Type B pancreatic cell (in vitro differentiated cells): ENCODE measurements around the gene MAP3K1. TPM values are rescaled to one million over a fixed set of nuclear protein-coding genes. Genes with fewer than 3 reads are reported as not detected.

ENCODE experiments used
- DNase-seq: peaks from one replicate; pipeline ENCODE4 v3.0.0; 2021; ENCODE audit warnings: mixed read lengths; ENCODE audit not compliant: unreplicated experiment; ENCODE audit errors: extremely low spot score
- H3K27ac Mint-ChIP-seq: 2 replicates; pipeline ENCODE4 v1.8.0; 2021; ENCODE audit warnings: mild to moderate bottlenecking, mixed read lengths
- H3K27me3 Mint-ChIP-seq: 2 replicates; pipeline ENCODE4 v1.8.0; 2021; ENCODE audit warnings: mixed read lengths
- H3K36me3 Mint-ChIP-seq: 2 replicates; pipeline ENCODE4 v1.8.0; 2021; ENCODE audit warnings: mixed read lengths
- H3K4me1 Mint-ChIP-seq: one replicate; pipeline ENCODE4 v1.8.0; 2021; ENCODE audit warnings: mixed read lengths; ENCODE audit not compliant: unreplicated experiment
- H3K4me3 Mint-ChIP-seq: 2 replicates; pipeline ENCODE4 v1.8.0; 2021; ENCODE audit warnings: mild to moderate bottlenecking, mixed read lengths
- H3K9me3 Mint-ChIP-seq: 2 replicates; pipeline ENCODE4 v1.8.0; 2021; ENCODE audit warnings: mixed read lengths
- total RNA-seq: library from RNA; stranded (reverse); gene quantifications from 2 replicates; pipeline ENCODE4 v1.2.1, GENCODE V29; 2021; ENCODE audit warnings: low replicate concordance
- TF ChIP-seq, protein P1 (sequence below): fragments of 200-600 bp; sonication (generic); conservative IDR thresholded peaks from 2 replicates; pipeline ENCODE4 v1.5.0; 2021; ENCODE audit warnings: antibody characterized with exemption, mild to moderate bottlenecking

The MAP3K1 gene
- total RNA-seq, 1 donor from 2014 or later: 48.4 TPM

DNA sequence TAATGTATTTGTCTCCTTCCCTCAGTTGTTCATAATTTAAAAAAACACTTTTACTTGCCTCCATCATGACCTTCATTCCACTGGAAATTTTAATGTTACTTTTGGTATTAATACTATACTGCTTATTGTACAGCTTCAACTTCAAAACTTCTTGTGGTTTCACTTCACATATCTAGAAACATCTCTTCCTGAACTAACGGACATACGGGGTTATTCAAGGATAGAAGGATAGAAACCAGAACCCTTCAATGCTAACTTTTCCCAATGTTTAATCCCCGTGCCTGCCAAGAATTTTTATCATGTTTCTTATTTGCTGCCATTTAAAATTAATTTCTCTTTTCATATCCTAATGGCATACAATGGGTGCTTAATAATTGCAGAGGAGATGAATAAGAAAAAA is 57.7 kb downstream of the MAP3K1 start:
- Mint-ChIP-seq H3K27me3 (no peaks in the 10 kb centered on the region), H3K4me3 (no peak overlapping the region), H3K4me1 (no peaks in the 10 kb centered on the region), H3K9me3 (no peaks in the 10 kb centered on the region), H3K36me3 (peaks cover 51% of the 10 kb centered on the region), H3K27ac (no peak overlapping the region)
- TF ChIP-seq, protein P1, sequence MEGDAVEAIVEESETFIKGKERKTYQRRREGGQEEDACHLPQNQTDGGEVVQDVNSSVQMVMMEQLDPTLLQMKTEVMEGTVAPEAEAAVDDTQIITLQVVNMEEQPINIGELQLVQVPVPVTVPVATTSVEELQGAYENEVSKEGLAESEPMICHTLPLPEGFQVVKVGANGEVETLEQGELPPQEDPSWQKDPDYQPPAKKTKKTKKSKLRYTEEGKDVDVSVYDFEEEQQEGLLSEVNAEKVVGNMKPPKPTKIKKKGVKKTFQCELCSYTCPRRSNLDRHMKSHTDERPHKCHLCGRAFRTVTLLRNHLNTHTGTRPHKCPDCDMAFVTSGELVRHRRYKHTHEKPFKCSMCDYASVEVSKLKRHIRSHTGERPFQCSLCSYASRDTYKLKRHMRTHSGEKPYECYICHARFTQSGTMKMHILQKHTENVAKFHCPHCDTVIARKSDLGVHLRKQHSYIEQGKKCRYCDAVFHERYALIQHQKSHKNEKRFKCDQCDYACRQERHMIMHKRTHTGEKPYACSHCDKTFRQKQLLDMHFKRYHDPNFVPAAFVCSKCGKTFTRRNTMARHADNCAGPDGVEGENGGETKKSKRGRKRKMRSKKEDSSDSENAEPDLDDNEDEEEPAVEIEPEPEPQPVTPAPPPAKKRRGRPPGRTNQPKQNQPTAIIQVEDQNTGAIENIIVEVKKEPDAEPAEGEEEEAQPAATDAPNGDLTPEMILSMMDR: no peak
- DNase-seq: no peak

DNA sequence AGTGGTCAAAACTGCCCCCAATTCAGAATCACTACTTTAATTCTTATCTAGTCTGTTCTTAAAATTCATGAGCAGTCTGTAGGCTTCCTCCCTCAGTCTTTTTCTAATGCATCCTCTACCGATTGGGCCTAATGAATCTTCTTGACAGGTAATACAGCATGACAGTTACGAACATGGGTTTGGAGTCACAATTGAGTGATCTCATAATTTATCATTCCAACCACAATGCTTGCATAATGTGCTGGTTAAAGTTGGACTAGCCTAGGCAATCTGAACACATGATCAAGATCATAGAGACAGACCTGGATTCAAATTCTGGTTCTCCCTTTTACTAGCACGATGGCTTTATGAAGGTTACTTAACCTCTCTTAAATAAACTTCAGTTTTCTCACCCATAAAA is 61.0 kb downstream of the MAP3K1 start:
- no peak for DNase-seq
- H3K27me3 Mint-ChIP-seq: no peaks in the 10 kb centered on the region
- no peaks in the 10 kb centered on the region for H3K4me1 Mint-ChIP-seq
- no peaks in the 10 kb centered on the region for H3K9me3 Mint-ChIP-seq
- peaks cover 64% of the 10 kb centered on the region for H3K36me3 Mint-ChIP-seq
- no peak overlapping the region for H3K27ac Mint-ChIP-seq
- H3K4me3 Mint-ChIP-seq: no peak overlapping the region
- TF ChIP-seq, protein P1: no peak

DNA sequence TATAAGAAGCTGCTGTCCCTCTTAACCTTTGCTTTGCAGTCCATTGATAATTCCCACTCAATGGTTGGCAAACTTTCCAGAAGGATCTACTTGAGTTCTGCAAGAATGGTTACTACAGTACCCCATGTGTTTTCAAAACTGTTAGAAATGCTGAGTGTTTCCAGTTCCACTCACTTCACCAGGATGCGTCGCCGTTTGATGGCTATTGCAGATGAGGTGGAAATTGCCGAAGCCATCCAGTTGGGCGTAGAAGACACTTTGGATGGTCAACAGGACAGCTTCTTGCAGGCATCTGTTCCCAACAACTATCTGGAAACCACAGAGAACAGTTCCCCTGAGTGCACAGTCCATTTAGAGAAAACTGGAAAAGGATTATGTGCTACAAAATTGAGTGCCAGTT is 66.2 kb downstream of the MAP3K1 start:
- Mint-ChIP-seq H3K27me3 (no peaks in the 10 kb centered on the region), H3K9me3 (no peaks in the 10 kb centered on the region), H3K4me1 (no peaks in the 10 kb centered on the region), H3K36me3 (peaks cover 61% of the 10 kb centered on the region), H3K27ac (no peak overlapping the region), H3K4me3 (no peak overlapping the region)
- DNase-seq: no peak
- TF ChIP-seq, protein P1: no peak

DNA sequence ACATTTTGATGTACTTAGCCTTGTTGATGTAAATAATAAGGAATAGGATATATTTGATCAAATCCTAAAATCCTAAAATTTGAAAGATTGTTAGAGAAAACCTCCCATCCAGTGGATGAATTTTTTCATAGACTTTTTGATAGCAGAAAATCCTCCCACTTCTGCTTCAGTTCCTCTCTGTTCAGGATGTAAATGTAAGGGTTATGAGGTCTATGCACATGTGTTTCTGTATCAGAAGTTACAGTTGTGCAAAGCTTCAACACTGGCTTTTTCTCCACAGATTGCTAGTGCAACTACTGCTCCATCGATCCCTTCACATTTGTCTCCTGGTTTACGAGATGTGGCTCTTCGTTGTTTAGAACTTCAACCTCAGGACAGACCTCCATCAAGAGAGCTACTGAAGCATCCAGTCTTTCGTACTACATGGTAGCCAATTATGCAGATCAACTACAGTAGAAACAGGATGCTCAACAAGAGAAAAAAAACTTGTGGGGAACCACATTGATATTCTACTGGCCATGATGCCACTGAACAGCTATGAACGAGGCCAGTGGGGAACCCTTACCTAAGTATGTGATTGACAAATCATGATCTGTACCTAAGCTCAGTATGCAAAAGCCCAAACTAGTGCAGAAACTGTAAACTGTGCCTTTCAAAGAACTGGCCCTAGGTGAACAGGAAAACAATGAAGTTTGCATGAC is 78.1 kb downstream of the MAP3K1 start:
- Mint-ChIP-seq H3K36me3 (peaks cover 59% of the 10 kb centered on the region), H3K4me1 (no peaks in the 10 kb centered on the region), H3K4me3 (no peak overlapping the region), H3K9me3 (no peaks in the 10 kb centered on the region), H3K27me3 (no peaks in the 10 kb centered on the region), H3K27ac (no peak overlapping the region)
- TF ChIP-seq, protein P1: no peak
- DNase-seq: no peak

DNA sequence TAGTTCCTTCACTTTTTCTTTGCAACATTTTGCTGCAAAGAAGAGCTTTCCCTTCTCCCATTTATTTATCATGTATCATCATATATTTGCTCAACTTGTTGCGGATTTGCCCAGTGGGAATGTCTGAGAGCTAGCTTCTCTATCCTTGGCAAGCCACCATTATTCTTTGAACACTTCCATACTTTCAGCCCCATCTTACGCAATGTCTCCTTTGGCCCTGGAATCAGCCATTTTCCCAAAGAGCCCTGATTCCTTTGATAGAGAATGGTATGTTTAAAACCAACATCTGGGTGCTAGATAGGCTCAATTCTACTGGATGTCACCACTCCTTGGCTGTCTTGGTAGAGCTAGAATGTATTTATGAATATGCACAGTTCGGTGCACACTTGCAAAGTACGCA is 81.4 kb downstream of the MAP3K1 start:
- Mint-ChIP-seq H3K4me3 (no peak overlapping the region), H3K27ac (no peak overlapping the region), H3K27me3 (no peaks in the 10 kb centered on the region), H3K9me3 (no peaks in the 10 kb centered on the region), H3K4me1 (no peaks in the 10 kb centered on the region), H3K36me3 (peaks cover 35% of the 10 kb centered on the region)
- DNase-seq: no peak
- TF ChIP-seq, protein P1: no peak
